Mesenteric fat pad (tissue), 1 donor: Measurements from ENCODE around the gene DPYSL5. TPM values are rescaled to one million over a fixed set of nuclear protein-coding genes. Genes with fewer than 3 reads are reported as not detected.

Source experiments
- DNase-seq: peaks from one replicate; pipeline ENCODE4 v3.0.0-alpha.2; 2020; ENCODE audit warnings: low spot score
- total RNA-seq: library from RNA; stranded (reverse); fragmentation: NEBNext Ultra II Directional; extraction: Animal tissue kit (Norgen Biotek cat#: 25700); gene quantifications from one replicate; pipeline ENCODE4 v1.2.1, GENCODE V29; 2021
- donor health status: DM: yes; HTN: yes; CAD: no.

Gene DPYSL5
- total RNA-seq, 1 donor from 2014 or later = not detected

DNA sequence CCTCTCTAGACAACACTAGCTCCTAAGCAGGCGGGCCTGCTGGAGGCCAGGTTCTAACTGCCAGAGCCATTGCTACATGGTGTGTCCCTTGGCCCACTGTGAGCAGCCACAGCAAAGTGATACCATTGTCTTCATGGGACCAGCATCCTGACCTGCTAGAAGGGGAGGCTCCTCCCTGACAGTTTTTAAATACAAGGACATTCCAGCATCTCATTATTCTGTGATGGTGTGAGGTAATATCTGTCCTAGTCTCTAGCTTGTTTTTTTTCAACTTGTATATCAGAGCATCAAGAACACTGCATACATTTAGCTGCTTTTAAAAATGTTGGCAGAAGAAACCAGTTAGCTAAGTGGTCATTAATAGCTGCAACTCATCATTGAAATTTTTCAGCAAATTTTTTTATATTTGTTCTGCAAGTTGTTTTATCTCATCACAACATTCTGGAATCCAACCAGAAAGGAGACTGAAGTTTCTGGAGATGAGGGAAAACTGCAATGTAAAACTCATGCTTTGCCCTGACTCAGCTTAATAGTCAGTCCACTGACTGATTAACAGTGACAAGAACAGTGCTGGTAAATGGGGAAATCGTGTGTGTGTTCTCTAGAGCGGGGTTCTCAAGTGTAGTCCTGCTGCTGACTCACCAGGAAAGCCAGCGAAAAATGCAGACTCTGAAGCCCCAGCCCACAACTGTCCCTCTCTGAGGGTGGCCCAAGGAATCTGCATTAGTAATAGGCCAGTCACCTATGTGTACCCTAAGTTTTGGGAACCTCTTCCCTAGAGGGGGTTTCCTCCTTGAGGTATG is 140.3 kb downstream of the DPYSL5 start:
- no peak for DNase-seq

DNA sequence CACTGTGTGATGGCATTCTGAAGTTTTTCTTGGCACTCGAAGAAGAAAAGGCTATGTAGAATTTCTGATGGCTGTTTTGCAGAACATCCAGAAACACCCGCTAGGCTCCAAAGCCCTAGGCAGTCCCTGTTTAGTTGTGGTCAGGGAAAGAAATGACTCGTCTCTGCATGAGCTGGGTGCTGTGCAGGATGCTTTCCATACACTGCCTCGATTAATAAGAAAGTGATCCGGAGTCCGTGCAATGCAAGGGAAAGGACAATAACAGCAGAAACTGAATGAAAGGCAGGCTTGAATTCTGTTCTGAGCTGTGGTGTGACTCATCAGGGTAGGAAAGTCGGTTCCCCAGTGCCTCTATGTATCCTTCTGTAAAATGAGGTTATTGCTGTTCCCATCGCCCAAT is 141.2 kb downstream of the DPYSL5 start:
- no peak for DNase-seq

DNA sequence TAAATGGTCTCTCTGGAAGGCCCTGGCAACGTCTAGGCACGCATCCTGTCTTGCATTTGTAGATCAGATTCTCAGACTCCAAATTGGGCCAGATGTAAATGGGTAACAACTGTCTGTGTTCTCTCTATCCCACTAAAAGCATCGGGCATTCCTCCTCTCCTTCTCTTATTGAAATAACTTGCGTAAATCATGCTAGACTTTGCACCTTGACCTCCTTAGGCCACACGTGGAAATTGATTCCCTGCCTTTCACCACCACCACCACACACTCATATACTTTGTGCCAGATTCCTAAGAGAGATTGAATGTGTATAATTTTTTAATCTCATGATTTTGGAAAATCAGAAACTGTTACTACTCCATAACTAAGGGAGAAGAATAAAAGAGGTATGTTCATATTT is 143.8 kb downstream of the DPYSL5 start:
- DNase-seq = no peak

DNA sequence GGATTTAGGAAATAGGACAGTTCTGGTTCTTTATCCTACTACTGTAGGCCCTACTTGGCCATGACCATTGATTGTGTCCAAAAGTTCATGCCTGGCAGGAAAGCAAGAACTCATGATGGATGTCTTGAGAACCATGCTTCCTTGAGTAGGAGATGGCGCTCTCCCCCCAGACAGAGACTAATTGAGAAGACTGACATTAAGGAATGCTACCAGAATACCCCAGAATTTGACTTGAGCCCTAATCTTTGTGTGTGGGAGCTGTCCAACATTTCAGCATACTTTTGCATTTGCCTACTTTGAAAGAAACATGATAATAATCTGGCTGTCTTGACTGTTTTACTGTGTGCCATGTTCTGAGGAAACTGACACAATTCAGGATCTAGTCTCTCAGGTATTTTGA is 145.8 kb downstream of the DPYSL5 start:
- no peak for DNase-seq

DNA sequence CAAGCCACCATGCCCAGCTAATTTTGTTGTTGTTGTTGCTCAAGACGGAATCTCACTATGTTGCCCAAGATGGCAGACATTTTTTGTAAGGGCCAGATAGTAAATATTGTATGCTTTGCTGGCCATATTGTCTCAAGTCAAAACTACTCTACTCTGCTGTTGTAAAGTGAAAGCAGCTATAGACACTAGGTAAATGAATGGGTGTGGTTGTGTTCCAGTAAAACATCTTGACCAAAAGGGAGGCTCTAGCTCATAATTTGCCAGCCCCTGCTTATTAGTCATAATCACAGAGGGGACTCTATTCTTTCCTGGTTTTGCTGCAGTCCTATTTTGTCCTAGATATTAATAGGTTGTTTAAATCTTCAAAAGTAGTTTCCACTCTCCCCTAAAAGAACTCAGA is 147.1 kb downstream of the DPYSL5 start:
- no peak for DNase-seq

DNA sequence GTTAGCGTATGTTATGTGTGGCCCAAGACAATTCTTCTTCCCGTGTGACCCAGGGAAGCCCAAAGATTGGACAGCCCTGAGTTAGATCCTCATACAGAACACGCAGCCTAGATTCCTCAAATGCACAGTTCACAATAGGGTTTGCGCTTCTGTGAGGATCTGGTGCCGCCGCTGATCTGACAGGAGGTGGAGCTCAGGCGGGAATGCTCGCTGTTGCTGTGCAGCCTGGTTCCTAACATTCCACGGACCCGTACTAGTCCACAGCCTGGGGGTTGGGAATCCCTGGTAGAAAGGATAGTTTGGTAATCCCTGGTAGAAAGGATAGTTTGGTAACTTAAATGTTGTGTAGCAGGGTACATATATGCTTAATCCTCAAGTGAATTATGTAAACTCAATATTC is 149.5 kb downstream of the DPYSL5 start:
- DNase-seq = no peak

DNA sequence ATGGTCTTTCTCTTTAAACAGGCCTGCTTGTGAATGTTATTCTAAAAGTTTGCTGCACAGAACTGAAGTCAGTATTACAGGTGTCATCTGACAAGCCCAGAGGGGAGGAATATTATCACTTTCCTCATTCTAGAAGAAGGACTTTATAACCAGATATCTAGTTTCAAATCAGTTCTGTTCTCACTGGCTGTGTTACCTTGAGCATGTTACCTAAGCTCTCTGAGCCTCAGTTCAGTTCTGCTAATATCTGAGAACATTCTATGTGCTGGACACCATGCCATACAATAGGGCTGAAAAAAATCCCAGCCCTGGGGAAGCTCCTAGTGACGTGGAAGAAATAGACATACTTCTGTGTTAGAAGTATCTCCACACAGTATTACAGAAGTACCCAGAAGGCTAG is 150.4 kb downstream of the DPYSL5 start:
- no peak for DNase-seq

Other genes with a start within 250 kb of the DPYSL5 start
- not detected for gene CIB4, start 206.8 kb upstream of the DPYSL5 start, total RNA-seq
- gene KCNK3, start 155.4 kb upstream of the DPYSL5 start, total RNA-seq = 1.9 TPM
- 65.5 TPM for gene SLC35F6, start 83.8 kb upstream of the DPYSL5 start, total RNA-seq
- gene CENPA, start 62.1 kb upstream of the DPYSL5 start, total RNA-seq = 0.32 TPM
- gene MAPRE3, start 122.5 kb downstream of the DPYSL5 start, total RNA-seq = 65.2 TPM
- 148 TPM for gene TMEM214, start 184.8 kb downstream of the DPYSL5 start, total RNA-seq
- 20.3 TPM for gene AGBL5, start 203.5 kb downstream of the DPYSL5 start, total RNA-seq
- 275 TPM for gene OST4, start 223.5 kb downstream of the DPYSL5 start, total RNA-seq
- gene EMILIN1, start 230.5 kb downstream of the DPYSL5 start, total RNA-seq = 77.4 TPM
- 4.7 TPM for gene KHK, start 238.6 kb downstream of the DPYSL5 start, total RNA-seq